ENCODE data around the gene GPR162.

- TF ChIP-seq JUND (IDR thresholded peaks at IDR 0.05; ENCODE audit: low read depth, low read length): no peak
- TF ChIP-seq CTCF (IDR thresholded peaks at IDR 0.05 in 2 of 3, conservative IDR thresholded peaks at IDR 0.05 in 1 of 3; ENCODE audit: control insufficient read depth in 2 of 3, extremely low read depth in 1 of 3, insufficient read depth in 1 of 3, low read depth in 3 of 3, low read length in 3 of 3): no peak
- TF ChIP-seq CREB1 (IDR thresholded peaks at IDR 0.05; ENCODE audit: low read depth): no peak
- TF ChIP-seq TAF1 (IDR thresholded peaks at IDR 0.05; ENCODE audit: borderline replicate concordance, low read depth, low read length): no peak
- no peak for TF ChIP-seq ATF3 (IDR thresholded peaks at IDR 0.05; ENCODE audit: borderline replicate concordance, extremely low read depth, low read depth, low read length)
These were observed 11.7 kb downstream of the GPR162 start for GRCh38 chr12:6833189-6833890.

Measured in GM12878 (cell line).